HepG2 (cell line): ENCODE data around the gene HTN1. TPM values are rescaled to one million over a fixed set of nuclear protein-coding genes. Genes with fewer than 3 reads are reported as not detected.
"Not testable (repeated sequence)": the region's sequence is repeated elsewhere in the genome, so short reads cannot be mapped to it uniquely, and the experiment has no call there.

Experiments
- ATAC-seq: fragments of 200-7000 bp; cut with Tn5 transposase; 3 replicates; pipeline ENCODE4 v1.9.1; 2020; ENCODE audit warnings: mild to moderate bottlenecking, moderate library complexity
- BruUV-seq: library from RNA; stranded (reverse); fragments of 400-500 nt; replicated peaks from 2 replicates; lab custom pipeline; 2021; lab: Mats Ljungman, UMichigan
- CTCF ChIA-PET: fragments of 300-600 bp; formaldehyde crosslinking; extraction: SDS; loops from one replicate; lab custom pipeline; 2021; ENCODE audit warnings: low total read pairs, inconsistent platforms, low intra/inter-chr PET ratio; lab: Yijun Ruan, JAX
- POLR2A ChIA-PET: fragments of 350-600 bp; sonication (Branson Sonifier 250); formaldehyde crosslinking; loops from one replicate; lab custom pipeline; 2020; ENCODE audit warnings: antibody characterized with exemption, inconsistent platforms; lab: Yijun Ruan, JAX
- DNase-seq: peaks from one replicate; pipeline ENCODE4 v3.0.0-alpha.2; 2015; ENCODE audit warnings: low spot score
- FAIRE-seq: peaks from 3 replicates; lab custom pipeline; 2011; peaks lifted over from hg19 to GRCh38; lab: Jason Lieb, UNC
- H2AFZ ChIP-seq: one replicate; pipeline ENCODE4 v1.6.1; 2011; ENCODE audit warnings: low read length, inconsistent platforms
- H3K27ac ChIP-seq: fragments of 300-600 bp; 3 replicates; pipeline ENCODE4 v1.8.0; 2011; ENCODE audit warnings: mixed run types, mild to moderate bottlenecking, mixed read lengths, low read length, inconsistent platforms; ENCODE audit not compliant: insufficient read depth; ENCODE audit errors: extremely low read length
- H3K27me3 ChIP-seq, 2 experiments: fragments of 200-600 bp in 1 of 2; 2 replicates in 1 of 2; 3 replicates in 1 of 2; pipeline versions ENCODE4 v1.6.0 to v1.8.0; 2011; ENCODE audit warnings: low read length in 2 of 2, mild to moderate bottlenecking in 2 of 2, moderate library complexity in 2 of 2, inconsistent platforms in 1 of 2; ENCODE audit not compliant: insufficient read depth in 2 of 2, control insufficient read depth in 1 of 2
- H3K36me3 ChIP-seq, 2 experiments: fragments of 200-600 bp in 1 of 2; replicated peaks in 1 of 2; 2 replicates in 1 of 2; 3 replicates in 1 of 2; pipeline versions ENCODE4 v1.5.1 to v1.8.0; 2011; ENCODE audit warnings: low read length in 2 of 2, inconsistent platforms in 1 of 2; ENCODE audit not compliant: insufficient read depth in 2 of 2, control insufficient read depth in 1 of 2
- H3K4me1 ChIP-seq: 2 replicates; pipeline ENCODE4 v1.5.1; 2012; ENCODE audit warnings: low read length, inconsistent platforms; ENCODE audit not compliant: insufficient read depth
- H3K4me2 ChIP-seq: 2 replicates; pipeline ENCODE4 v1.6.0; 2011; ENCODE audit warnings: low read depth, low read length, inconsistent platforms
- H3K4me3 ChIP-seq, 3 experiments: fragments of 200-600 bp in 1 of 3; sonication (generic), shearing (Covaris generic) in 1 of 3; replicated peaks in 1 of 3; 2 replicates each; pipeline ENCODE4 v1.5.1; 2011 to 2016; ENCODE audit warnings: low read length in 3 of 3, inconsistent platforms in 2 of 3, low read depth in 2 of 3, mild to moderate bottlenecking in 2 of 3, control low read depth in 1 of 3, mixed read lengths in 1 of 3; ENCODE audit not compliant: insufficient read depth in 1 of 3
- H3K79me2 ChIP-seq: one replicate; pipeline ENCODE4 v1.6.1; 2011; ENCODE audit warnings: low read length, inconsistent platforms; ENCODE audit not compliant: insufficient read depth
- H3K9ac ChIP-seq: 2 replicates; pipeline ENCODE4 v1.6.0; 2011; ENCODE audit warnings: mild to moderate bottlenecking, low read depth, low read length, inconsistent platforms; ENCODE audit not compliant: insufficient read depth
- H3K9me3 ChIP-seq: 2 replicates; pipeline ENCODE4 v1.5.1; 2012; ENCODE audit warnings: mild to moderate bottlenecking, low read length
- H4K20me1 ChIP-seq: 2 replicates; pipeline ENCODE4 v1.6.0; 2011; ENCODE audit warnings: inconsistent platforms, mild to moderate bottlenecking, low read length, moderate library complexity; ENCODE audit not compliant: insufficient read depth
- CREBL2 ChIP-seq: sonication (generic); formaldehyde crosslinking; IDR thresholded peaks from 2 replicates; pipeline ENCODE4 v1.8.1; 2023; ENCODE audit warnings: missing genetic modification reagents, mild to moderate bottlenecking, borderline replicate concordance
- FOXA1 ChIP-seq, 2 experiments: fragments of 450-650 bp in 1 of 2; sonication (generic) in 1 of 2; formaldehyde crosslinking in 1 of 2; IDR thresholded peaks; 2 replicates each; pipeline versions ENCODE4 v1.4.0 to v1.6.1; 2016 to 2020; ENCODE audit warnings: missing genetic modification reagents in 1 of 2
- FOXA3 ChIP-seq: IDR thresholded peaks from 2 replicates; pipeline ENCODE4 v1.6.1; 2016; ENCODE audit warnings: missing genetic modification reagents, missing compliant biosample characterization
- GABPB1 ChIP-seq: IDR thresholded peaks from 2 replicates; pipeline ENCODE4 v1.6.1; 2016; ENCODE audit warnings: mild to moderate bottlenecking, missing genetic modification reagents, moderate library complexity, missing compliant biosample characterization
- MLLT10 ChIP-seq: sonication (generic); formaldehyde crosslinking; IDR thresholded peaks from 2 replicates; pipeline ENCODE4 v1.4.0; 2020; ENCODE audit warnings: missing genetic modification reagents
- SALL1 ChIP-seq: sonication (generic); formaldehyde crosslinking; IDR thresholded peaks from 2 replicates; pipeline ENCODE4 v1.8.0; 2022; ENCODE audit warnings: mild to moderate bottlenecking, missing genetic modification reagents
- ZMYM4 ChIP-seq: sonication (generic); formaldehyde crosslinking; IDR thresholded peaks from 2 replicates; pipeline ENCODE4 v1.8.1; 2023; ENCODE audit warnings: mild to moderate bottlenecking, missing genetic modification reagents
- ZNF281 ChIP-seq: sonication (generic); formaldehyde crosslinking; IDR thresholded peaks from 2 replicates; pipeline ENCODE4 v1.4.0; 2020; ENCODE audit warnings: missing genetic modification reagents, borderline replicate concordance
- ZNF775 ChIP-seq: sonication (generic); formaldehyde crosslinking; IDR thresholded peaks from 2 replicates; pipeline ENCODE4 v1.4.0; 2020; ENCODE audit warnings: missing genetic modification reagents, mild to moderate bottlenecking, moderate library complexity, borderline replicate concordance
- WGBS: methylation state at CpG from one replicate; pipeline ENCODE4 v1.1.6; 2017; ENCODE audit warnings: low lambda C conversion rate; 5-methylcytosine and 5-hydroxymethylcytosine counted together
- in situ Hi-C: cut with HindIII; loops from 2 replicates; pipeline ENCODE4 v1.10.0; 2017; ENCODE audit warnings: low pct_unique_long_range_greater_than_20kb; ENCODE audit not compliant: extremely low pct_ligation_motif_present
- intact Hi-C: fragments of 100-400 bp; cut with micrococcal nuclease; formaldehyde crosslinking; loops from one replicate; pipeline ENCODE4 v1.10.0; 2022; ENCODE audit not compliant: unreplicated experiment
- polyA plus RNA-seq, 8 experiments: library from polyadenylated mRNA; depleted of rRNA in 3 of 8; stranded (reverse) in 7 of 8; unstranded in 1 of 8; fragments of >200 nt; fragmentation: Illumina TruSeq in 4 of 8; extraction: Trizol in 4 of 8; gene quantifications; 2 replicates each; pipeline versions ENCODE4 v1.2.1 to v1.2.3, GENCODE V29; 2011 to 2016; ENCODE audit warnings: low read depth in 4 of 8, missing spikeins in 1 of 8, mixed read lengths in 1 of 8; ENCODE audit not compliant: insufficient read depth in 1 of 8
- total RNA-seq, 5 experiments: library from RNA; depleted of rRNA; stranded (reverse); fragments of >200 nt; fragmentation: Illumina TruSeq; extraction: Trizol; gene quantifications; 2 replicates each; pipeline ENCODE4 v1.2.3, GENCODE V29; 2016; ENCODE audit warnings: low read depth in 1 of 5
- TF ChIP-seq, protein P1 (sequence below): sonication (generic); formaldehyde crosslinking; IDR thresholded peaks from 2 replicates; pipeline ENCODE4 v1.4.0; 2020; ENCODE audit warnings: mild to moderate bottlenecking, missing genetic modification reagents

HTN1 gene
- total and polyA plus RNA-seq, 2 of the 13 experiments (the other 11 are each of a cell fraction or from before 2014, with no cell fraction given): 0.21 TPM; not detected in 1

GRCh38 chr4:70019006-70019405, 31.2 kb upstream of the HTN1 start:
- BruUV-seq; intact Hi-C loops; H4K20me1 ChIP-seq; H3K27me3 ChIP-seq; DNase-seq; H2AFZ ChIP-seq; H3K4me3 ChIP-seq; H3K4me1 ChIP-seq; CTCF ChIA-PET; H3K4me2 ChIP-seq; H3K27ac ChIP-seq; FAIRE-seq; in situ Hi-C loops; H3K79me2 ChIP-seq; H3K36me3 ChIP-seq; ATAC-seq; H3K9ac ChIP-seq; POLR2A ChIA-PET; H3K9me3 ChIP-seq; TF ChIP-seq FOXA1 (IDR thresholded peaks at IDR 0.05): not testable (repeated sequence)
- TF ChIP-seq FOXA3 (CRISPR knock-in tag) (peak; percentile 56; the same call in 1 of the 2 replicates), ZNF281 (CRISPR knock-in tag) (peak; percentile 80), ZMYM4 (CRISPR knock-in tag) (peak; percentile 31; the same call in 1 of the 2 replicates), SALL1 (0 out of 2 replicates have a peak, but pooled peaks have one; percentile 13), FOXA1 (CRISPR knock-in tag; IDR thresholded peaks at IDR 0.05) (peak; percentile 49; the same call in 1 of the 2 replicates)
- WGBS: 100% methylated on average over 2 of the region's 10 CpGs

GRCh38 chr4:70023218-70023617, 27.0 kb upstream of the HTN1 start:
- Histone ChIP-seq H3K27me3 (no peaks in the 10 kb centered on the region), H3K79me2 (no peaks in the 10 kb centered on the region), H3K36me3 (no peaks in the 10 kb centered on the region), H3K4me1 (no peaks in the 10 kb centered on the region), H3K4me3 (no peak overlapping the region), H4K20me1 (no peaks in the 10 kb centered on the region), H3K4me2 (no peak overlapping the region), H3K9ac (no peak overlapping the region), H3K9me3 (no peaks in the 10 kb centered on the region), H2AFZ (no peak overlapping the region), H3K27ac (no peak overlapping the region)
- ChIA-PET CTCF (no interaction called here), POLR2A (no interaction called here)
- no peak for ATAC-seq
- in situ Hi-C loops (no loop called here), intact Hi-C loops (no loop called here)
- no peak for DNase-seq
- WGBS: 47% methylated on average over 2 of the region's 2 CpGs
- no TSS peak for BruUV-seq
- FAIRE-seq: no peak
- TF ChIP-seq, protein P1, sequence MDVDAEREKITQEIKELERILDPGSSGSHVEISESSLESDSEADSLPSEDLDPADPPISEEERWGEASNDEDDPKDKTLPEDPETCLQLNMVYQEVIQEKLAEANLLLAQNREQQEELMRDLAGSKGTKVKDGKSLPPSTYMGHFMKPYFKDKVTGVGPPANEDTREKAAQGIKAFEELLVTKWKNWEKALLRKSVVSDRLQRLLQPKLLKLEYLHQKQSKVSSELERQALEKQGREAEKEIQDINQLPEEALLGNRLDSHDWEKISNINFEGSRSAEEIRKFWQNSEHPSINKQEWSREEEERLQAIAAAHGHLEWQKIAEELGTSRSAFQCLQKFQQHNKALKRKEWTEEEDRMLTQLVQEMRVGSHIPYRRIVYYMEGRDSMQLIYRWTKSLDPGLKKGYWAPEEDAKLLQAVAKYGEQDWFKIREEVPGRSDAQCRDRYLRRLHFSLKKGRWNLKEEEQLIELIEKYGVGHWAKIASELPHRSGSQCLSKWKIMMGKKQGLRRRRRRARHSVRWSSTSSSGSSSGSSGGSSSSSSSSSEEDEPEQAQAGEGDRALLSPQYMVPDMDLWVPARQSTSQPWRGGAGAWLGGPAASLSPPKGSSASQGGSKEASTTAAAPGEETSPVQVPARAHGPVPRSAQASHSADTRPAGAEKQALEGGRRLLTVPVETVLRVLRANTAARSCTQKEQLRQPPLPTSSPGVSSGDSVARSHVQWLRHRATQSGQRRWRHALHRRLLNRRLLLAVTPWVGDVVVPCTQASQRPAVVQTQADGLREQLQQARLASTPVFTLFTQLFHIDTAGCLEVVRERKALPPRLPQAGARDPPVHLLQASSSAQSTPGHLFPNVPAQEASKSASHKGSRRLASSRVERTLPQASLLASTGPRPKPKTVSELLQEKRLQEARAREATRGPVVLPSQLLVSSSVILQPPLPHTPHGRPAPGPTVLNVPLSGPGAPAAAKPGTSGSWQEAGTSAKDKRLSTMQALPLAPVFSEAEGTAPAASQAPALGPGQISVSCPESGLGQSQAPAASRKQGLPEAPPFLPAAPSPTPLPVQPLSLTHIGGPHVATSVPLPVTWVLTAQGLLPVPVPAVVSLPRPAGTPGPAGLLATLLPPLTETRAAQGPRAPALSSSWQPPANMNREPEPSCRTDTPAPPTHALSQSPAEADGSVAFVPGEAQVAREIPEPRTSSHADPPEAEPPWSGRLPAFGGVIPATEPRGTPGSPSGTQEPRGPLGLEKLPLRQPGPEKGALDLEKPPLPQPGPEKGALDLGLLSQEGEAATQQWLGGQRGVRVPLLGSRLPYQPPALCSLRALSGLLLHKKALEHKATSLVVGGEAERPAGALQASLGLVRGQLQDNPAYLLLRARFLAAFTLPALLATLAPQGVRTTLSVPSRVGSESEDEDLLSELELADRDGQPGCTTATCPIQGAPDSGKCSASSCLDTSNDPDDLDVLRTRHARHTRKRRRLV (CRISPR knock-in tag): no peak
- no peak for TF ChIP-seq CREBL2
- TF ChIP-seq MLLT10 (CRISPR knock-in tag): no peak
- TF ChIP-seq ZNF775 (CRISPR knock-in tag): no peak
- TF ChIP-seq GABPB1 (CRISPR knock-in tag): no peak
